ENCODE measurements around the gene TSPO2. TPM values are rescaled to one million over a fixed set of nuclear protein-coding genes. Genes with fewer than 3 reads are reported as not detected.
"Not testable (repeated sequence)": the region's sequence is repeated elsewhere in the genome, so short reads cannot be mapped to it uniquely, and the experiment has no call there.

TSPO2 gene
- total RNA-seq, 3 donors from 2014 or later = not detected

DNA sequence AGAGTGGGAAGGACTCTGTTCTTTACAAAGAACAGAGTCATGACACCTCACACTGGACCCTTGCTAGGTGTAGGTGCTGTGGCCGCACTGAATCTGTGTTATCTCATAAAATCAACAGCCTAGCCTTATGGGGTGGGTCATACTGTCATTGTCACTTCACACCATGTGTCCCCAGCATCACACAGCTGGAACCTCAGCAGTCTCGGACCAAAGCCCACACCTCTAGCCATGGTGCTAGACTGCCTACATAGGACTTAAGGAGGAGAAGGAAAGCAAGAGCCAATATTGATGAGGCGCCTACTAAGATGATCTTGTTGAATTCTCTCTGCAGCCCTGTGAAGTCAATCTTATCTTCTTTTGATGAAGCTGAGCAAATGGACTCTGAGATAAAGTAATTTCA lies 34.3 kb upstream of the TSPO2 start:
- Histone ChIP-seq H3K27ac (no peak overlapping the region), H3K4me3 (no peak overlapping the region), H3K4me1 (no peaks in the 10 kb centered on the region), H3K9me3 (no peaks in the 10 kb centered on the region), H3K27me3 (no peaks in the 10 kb centered on the region), H3K36me3 (no peaks in the 10 kb centered on the region)
- TF ChIP-seq POLR2AphosphoS5 (IDR thresholded peaks at IDR 0.05) (no peak), POLR2A (IDR thresholded peaks at IDR 0.05) (no peak)
- TF ChIP-seq, protein P1, sequence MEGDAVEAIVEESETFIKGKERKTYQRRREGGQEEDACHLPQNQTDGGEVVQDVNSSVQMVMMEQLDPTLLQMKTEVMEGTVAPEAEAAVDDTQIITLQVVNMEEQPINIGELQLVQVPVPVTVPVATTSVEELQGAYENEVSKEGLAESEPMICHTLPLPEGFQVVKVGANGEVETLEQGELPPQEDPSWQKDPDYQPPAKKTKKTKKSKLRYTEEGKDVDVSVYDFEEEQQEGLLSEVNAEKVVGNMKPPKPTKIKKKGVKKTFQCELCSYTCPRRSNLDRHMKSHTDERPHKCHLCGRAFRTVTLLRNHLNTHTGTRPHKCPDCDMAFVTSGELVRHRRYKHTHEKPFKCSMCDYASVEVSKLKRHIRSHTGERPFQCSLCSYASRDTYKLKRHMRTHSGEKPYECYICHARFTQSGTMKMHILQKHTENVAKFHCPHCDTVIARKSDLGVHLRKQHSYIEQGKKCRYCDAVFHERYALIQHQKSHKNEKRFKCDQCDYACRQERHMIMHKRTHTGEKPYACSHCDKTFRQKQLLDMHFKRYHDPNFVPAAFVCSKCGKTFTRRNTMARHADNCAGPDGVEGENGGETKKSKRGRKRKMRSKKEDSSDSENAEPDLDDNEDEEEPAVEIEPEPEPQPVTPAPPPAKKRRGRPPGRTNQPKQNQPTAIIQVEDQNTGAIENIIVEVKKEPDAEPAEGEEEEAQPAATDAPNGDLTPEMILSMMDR (IDR thresholded peaks at IDR 0.05) = no peak
- DNase-seq (ENCODE audit: low spot score in 2 of 2) = no peak
- intact Hi-C loops (cut with DNase I; ENCODE audit: low total_unique reads) = no loop called here

DNA sequence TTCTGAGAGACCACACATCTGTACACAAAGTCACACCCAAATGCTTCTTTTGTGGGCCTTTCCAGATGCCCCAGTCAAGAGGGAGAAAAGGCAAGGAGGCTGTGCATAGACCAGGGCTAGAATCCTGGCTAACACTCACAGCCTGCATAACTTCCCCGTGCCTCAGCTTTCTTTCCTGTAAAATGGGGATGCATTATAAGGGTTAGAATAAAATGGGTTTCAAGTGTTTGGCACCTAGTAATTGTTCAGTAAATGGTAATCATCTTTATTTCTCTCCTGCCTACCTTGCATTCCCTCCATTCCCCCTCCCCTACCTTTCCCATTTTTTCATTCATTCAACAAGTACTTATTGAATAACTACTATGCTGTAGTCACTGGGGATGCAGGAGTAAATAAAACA lies 32.6 kb upstream of the TSPO2 start:
- no peak overlapping the region for H3K4me3 ChIP-seq
- no peaks in the 10 kb centered on the region for H3K27me3 ChIP-seq
- intact Hi-C loops (cut with DNase I; ENCODE audit: low total_unique reads) = no loop called here
- no peaks in the 10 kb centered on the region for H3K4me1 ChIP-seq
- no peak for TF ChIP-seq POLR2A (IDR thresholded peaks at IDR 0.05)
- TF ChIP-seq POLR2AphosphoS5 (IDR thresholded peaks at IDR 0.05) = no peak
- TF ChIP-seq, protein P1 (IDR thresholded peaks at IDR 0.05) = no peak
- no peak overlapping the region for H3K27ac ChIP-seq
- no peaks in the 10 kb centered on the region for H3K9me3 ChIP-seq
- H3K36me3 ChIP-seq = no peaks in the 10 kb centered on the region
- no peak for DNase-seq (ENCODE audit: low spot score in 2 of 2)

DNA sequence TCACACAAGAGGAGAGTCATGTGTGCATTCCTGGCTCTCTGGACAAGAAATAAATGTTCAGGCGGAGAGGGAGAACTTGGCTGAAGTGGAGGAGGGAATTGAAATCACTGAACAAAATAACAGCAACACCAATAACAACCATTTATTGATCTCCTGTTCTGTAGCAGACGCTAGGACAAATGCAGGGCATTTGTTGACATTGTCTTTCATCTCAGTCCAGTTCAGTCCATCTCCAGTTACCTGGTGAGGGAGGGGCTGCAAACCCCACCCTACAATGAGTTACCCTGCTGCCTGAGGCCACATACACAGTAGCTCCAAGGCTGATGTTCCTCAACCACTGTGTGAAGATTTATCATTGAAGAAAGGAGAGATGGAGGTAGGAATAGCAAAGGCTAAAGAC lies 30.6 kb upstream of the TSPO2 start:
- H3K9me3 ChIP-seq = no peaks in the 10 kb centered on the region
- no peak for DNase-seq (ENCODE audit: low spot score in 2 of 2)
- H3K4me1 ChIP-seq = no peaks in the 10 kb centered on the region
- H3K27me3 ChIP-seq = no peaks in the 10 kb centered on the region
- H3K4me3 ChIP-seq = no peak overlapping the region
- TF ChIP-seq POLR2AphosphoS5 (IDR thresholded peaks at IDR 0.05) (no peak), POLR2A (IDR thresholded peaks at IDR 0.05) (no peak)
- TF ChIP-seq, protein P1 (IDR thresholded peaks at IDR 0.05) = no peak
- no peaks in the 10 kb centered on the region for H3K36me3 ChIP-seq
- intact Hi-C loops (cut with DNase I; ENCODE audit: low total_unique reads) = no loop called here
- no peak overlapping the region for H3K27ac ChIP-seq

DNA sequence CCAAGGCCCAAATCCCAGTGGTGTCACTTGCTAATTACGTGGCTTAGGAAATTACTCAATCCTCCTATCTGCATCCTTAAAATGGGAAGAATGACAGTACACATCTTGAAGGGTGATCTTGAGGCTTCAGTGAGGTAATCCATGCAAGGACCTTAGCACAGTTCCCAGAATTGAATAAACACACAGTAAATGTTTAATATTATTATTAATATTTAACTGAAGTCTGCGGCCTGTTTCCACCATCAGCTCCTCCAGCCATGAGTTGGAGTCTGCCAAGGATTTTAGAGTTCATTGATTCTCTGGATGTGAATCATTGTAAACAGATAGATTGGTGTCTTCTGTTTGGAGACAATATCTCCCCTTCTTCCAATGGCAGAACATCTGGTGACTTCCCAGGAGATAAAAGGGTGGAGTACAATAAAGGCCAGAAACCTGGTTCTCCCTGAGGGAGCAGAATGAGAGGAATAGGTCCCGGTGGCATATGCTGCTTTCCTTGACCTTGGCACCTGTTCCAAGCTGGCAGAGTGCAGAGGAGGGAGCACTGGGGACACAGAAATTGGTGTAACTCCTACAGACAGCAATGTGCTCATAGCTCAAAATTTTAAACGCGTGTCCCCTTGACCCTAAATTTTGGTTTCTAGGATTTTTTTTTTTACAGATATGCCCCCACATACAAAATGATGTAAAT lies 28.7 kb upstream of the TSPO2 start:
- intact Hi-C loops (cut with DNase I; ENCODE audit: low total_unique reads) = no loop called here
- H3K27me3 ChIP-seq = no peaks in the 10 kb centered on the region
- no peaks in the 10 kb centered on the region for H3K36me3 ChIP-seq
- no peaks in the 10 kb centered on the region for H3K9me3 ChIP-seq
- no peak overlapping the region for H3K27ac ChIP-seq
- no peak for DNase-seq (ENCODE audit: low spot score in 2 of 2)
- H3K4me3 ChIP-seq = no peak overlapping the region
- TF ChIP-seq POLR2A (IDR thresholded peaks at IDR 0.05) = no peak
- no peak for TF ChIP-seq POLR2AphosphoS5 (IDR thresholded peaks at IDR 0.05)
- TF ChIP-seq, protein P1 (IDR thresholded peaks at IDR 0.05) = no peak
- no peaks in the 10 kb centered on the region for H3K4me1 ChIP-seq

DNA sequence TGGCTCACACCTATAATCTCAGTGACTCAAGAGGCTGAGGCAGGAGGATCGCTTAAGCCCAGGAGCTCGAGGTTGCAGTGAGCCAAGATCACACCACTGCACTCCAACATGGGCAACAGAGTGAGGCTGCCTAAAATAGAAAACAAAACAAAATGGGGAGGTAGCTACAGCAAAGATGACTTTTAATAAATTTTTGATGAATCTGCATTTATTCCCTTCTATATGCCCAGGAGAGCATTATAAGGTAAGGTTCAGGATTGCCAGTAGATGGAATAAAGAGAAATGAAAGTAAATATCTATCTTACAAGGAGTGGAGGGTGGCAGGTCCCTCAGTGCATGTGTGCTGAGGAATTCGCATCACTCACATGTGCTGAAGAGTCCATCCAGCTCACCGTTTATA lies 27.5 kb upstream of the TSPO2 start:
- Histone ChIP-seq H3K27me3 (no peaks in the 10 kb centered on the region), H3K9me3 (no peaks in the 10 kb centered on the region), H3K36me3 (no peaks in the 10 kb centered on the region), H3K4me3 (no peak overlapping the region), H3K27ac (no peak overlapping the region), H3K4me1 (no peaks in the 10 kb centered on the region)
- TF ChIP-seq POLR2A (IDR thresholded peaks at IDR 0.05) = no peak
- TF ChIP-seq POLR2AphosphoS5 (IDR thresholded peaks at IDR 0.05) = no peak
- TF ChIP-seq, protein P1 (IDR thresholded peaks at IDR 0.05) = no peak
- no peak for DNase-seq (ENCODE audit: low spot score in 2 of 2)
- intact Hi-C loops (cut with DNase I; ENCODE audit: low total_unique reads) = no loop called here

DNA sequence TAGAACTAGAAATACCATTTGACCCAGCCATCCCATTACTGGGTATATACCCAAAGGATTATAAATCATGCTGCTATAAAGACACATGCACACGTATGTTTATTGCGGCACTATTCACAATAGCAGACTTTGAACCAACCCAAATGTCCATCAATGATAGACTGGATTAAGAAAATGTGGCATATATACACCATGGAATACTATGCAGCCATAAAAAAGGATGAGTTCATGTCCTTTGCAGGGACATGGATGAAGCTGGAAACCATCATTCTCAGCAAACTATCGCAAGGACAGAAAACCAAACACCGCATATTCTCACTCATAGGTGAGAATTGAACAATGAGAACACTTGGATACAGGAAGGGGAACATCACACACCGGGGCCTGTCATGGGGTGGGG lies 26.4 kb upstream of the TSPO2 start:
- H3K27me3 ChIP-seq; DNase-seq (ENCODE audit: low spot score in 2 of 2); H3K9me3 ChIP-seq; H3K4me1 ChIP-seq; H3K36me3 ChIP-seq; H3K27ac ChIP-seq; H3K4me3 ChIP-seq; intact Hi-C loops (cut with DNase I; ENCODE audit: low total_unique reads): not testable (repeated sequence)
